ENCODE results near the gene INPP4B. TPM values are rescaled to one million over a fixed set of nuclear protein-coding genes. Genes with fewer than 3 reads are reported as not detected.

INPP4B gene
- total RNA-seq, 1 experiment from 2014 or later: 41.0 TPM

- no peaks in the 10 kb centered on the region for H3K27me3 ChIP-seq (ENCODE audit: low read length)
- no peak overlapping the region for H3K9ac ChIP-seq (ENCODE audit: low read length)
- no peaks in the 10 kb centered on the region for H3F3A ChIP-seq (ENCODE audit: low read length, unreplicated experiment)
- ATAC-seq: no peak
- H4K20me1 ChIP-seq (ENCODE audit: low read length): no peaks in the 10 kb centered on the region
- H3K27ac ChIP-seq (ENCODE audit: low read length): no peak overlapping the region
- intact Hi-C loops (cut with micrococcal nuclease): no loop called here
- no peaks in the 10 kb centered on the region; the same call in 1 of the 2 replicates for H3K9me2 ChIP-seq (replicated peaks; ENCODE audit: low read length)
- H3K4me3 ChIP-seq (ENCODE audit: low read length): no peak overlapping the region
- ChIA-PET CTCF (no interaction called here), POLR2A (ENCODE audit: unreplicated experiment) (no interaction called here)
- H3K4me1 ChIP-seq (ENCODE audit: insufficient read depth, low read length): no peaks in the 10 kb centered on the region; the same call in 1 of the 2 replicates
- no peak overlapping the region for H3K4me2 ChIP-seq (ENCODE audit: low read length)
- TF ChIP-seq EZH2phosphoT487 (IDR thresholded peaks at IDR 0.05; ENCODE audit: borderline replicate concordance, low read length) (no peak), EZH2 (IDR thresholded peaks at IDR 0.05; ENCODE audit: low read length, unreplicated experiment) (no peak)
- TF ChIP-seq, protein P1, sequence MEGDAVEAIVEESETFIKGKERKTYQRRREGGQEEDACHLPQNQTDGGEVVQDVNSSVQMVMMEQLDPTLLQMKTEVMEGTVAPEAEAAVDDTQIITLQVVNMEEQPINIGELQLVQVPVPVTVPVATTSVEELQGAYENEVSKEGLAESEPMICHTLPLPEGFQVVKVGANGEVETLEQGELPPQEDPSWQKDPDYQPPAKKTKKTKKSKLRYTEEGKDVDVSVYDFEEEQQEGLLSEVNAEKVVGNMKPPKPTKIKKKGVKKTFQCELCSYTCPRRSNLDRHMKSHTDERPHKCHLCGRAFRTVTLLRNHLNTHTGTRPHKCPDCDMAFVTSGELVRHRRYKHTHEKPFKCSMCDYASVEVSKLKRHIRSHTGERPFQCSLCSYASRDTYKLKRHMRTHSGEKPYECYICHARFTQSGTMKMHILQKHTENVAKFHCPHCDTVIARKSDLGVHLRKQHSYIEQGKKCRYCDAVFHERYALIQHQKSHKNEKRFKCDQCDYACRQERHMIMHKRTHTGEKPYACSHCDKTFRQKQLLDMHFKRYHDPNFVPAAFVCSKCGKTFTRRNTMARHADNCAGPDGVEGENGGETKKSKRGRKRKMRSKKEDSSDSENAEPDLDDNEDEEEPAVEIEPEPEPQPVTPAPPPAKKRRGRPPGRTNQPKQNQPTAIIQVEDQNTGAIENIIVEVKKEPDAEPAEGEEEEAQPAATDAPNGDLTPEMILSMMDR (conservative IDR thresholded peaks at IDR 0.05; ENCODE audit: low read depth, low read length): no peak
- H3K36me3 ChIP-seq (ENCODE audit: low read depth, low read length): no peaks in the 10 kb centered on the region
- no peaks in the 10 kb centered on the region for H3K79me2 ChIP-seq (ENCODE audit: low read length)
- H3K9me3 ChIP-seq (ENCODE audit: low read length): no peaks in the 10 kb centered on the region
- H2AFZ ChIP-seq (ENCODE audit: low read length): no peak overlapping the region
- DNase-seq: no peak
- no TSS peak for BruUV-seq (replicated peaks)
These were observed 132.6 kb downstream of the INPP4B start for GRCh38 chr4:142713282-142714030.

- Histone ChIP-seq H3K9me3 (ENCODE audit: low read length) (no peaks in the 10 kb centered on the region), H3K9me2 (replicated peaks; ENCODE audit: low read length) (no peaks in the 10 kb centered on the region; the same call in 1 of the 2 replicates), H3K9ac (ENCODE audit: low read length) (no peak overlapping the region), H2AFZ (ENCODE audit: low read length) (no peak overlapping the region), H3K27ac (ENCODE audit: low read length) (no peak overlapping the region), H3F3A (ENCODE audit: low read length, unreplicated experiment) (no peaks in the 10 kb centered on the region), H3K79me2 (ENCODE audit: low read length) (no peaks in the 10 kb centered on the region), H3K4me3 (ENCODE audit: low read length) (no peak overlapping the region), H3K4me2 (ENCODE audit: low read length) (no peak overlapping the region), H3K36me3 (ENCODE audit: low read depth, low read length) (no peaks in the 10 kb centered on the region), H3K4me1 (ENCODE audit: insufficient read depth, low read length) (peaks cover 4% of the 10 kb centered on the region), H4K20me1 (ENCODE audit: low read length) (no peaks in the 10 kb centered on the region), H3K27me3 (ENCODE audit: low read length) (no peaks in the 10 kb centered on the region)
- no peak for DNase-seq
- intact Hi-C loops (cut with micrococcal nuclease): no loop called here
- no TSS peak for BruUV-seq (replicated peaks)
- no peak for ATAC-seq
- CTCF ChIA-PET: no interaction called here
- POLR2A ChIA-PET (ENCODE audit: unreplicated experiment): no interaction called here
- TF ChIP-seq, protein P1 (conservative IDR thresholded peaks at IDR 0.05; ENCODE audit: low read depth, low read length): no peak
These were observed 137.9 kb downstream of the INPP4B start for GRCh38 chr4:142708231-142708630.

DNA sequence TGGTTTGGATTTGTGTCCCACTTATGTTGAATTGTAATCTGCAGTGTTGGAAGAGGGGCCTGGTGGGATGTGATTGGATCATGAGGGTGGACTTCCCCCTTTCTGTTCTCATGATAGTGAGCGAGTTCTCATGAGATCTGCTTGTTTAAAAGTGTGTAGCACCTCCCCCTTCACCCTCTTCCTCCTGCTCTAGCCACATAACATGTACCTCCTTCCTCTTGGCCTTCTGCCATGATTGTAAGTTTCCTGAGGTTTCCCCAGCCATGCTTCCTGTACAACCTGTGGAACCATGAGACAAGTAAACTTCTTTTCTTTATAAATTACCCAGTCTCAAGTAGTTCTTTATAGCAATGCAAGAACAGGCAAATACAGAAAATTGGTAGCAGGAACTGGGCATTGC is 138.7 kb downstream of the INPP4B start:
- H3K27ac ChIP-seq (ENCODE audit: low read length): no peak overlapping the region
- DNase-seq: peak; percentile 22
- H3K9me2 ChIP-seq (replicated peaks; ENCODE audit: low read length): no peaks in the 10 kb centered on the region; the same call in 1 of the 2 replicates
- ChIA-PET CTCF (no interaction called here), POLR2A (ENCODE audit: unreplicated experiment) (no interaction called here)
- no peak overlapping the region for H3K9ac ChIP-seq (ENCODE audit: low read length)
- no peaks in the 10 kb centered on the region for H3K27me3 ChIP-seq (ENCODE audit: low read length)
- intact Hi-C loops (cut with micrococcal nuclease): no loop called here
- TF ChIP-seq, protein P1 (conservative IDR thresholded peaks at IDR 0.05; ENCODE audit: low read depth, low read length): no peak
- TF ChIP-seq EZH2phosphoT487 (IDR thresholded peaks at IDR 0.05; ENCODE audit: borderline replicate concordance, low read length) (no peak), EZH2 (IDR thresholded peaks at IDR 0.05; ENCODE audit: low read length, unreplicated experiment) (no peak)
- no peaks in the 10 kb centered on the region for H3K79me2 ChIP-seq (ENCODE audit: low read length)
- no peaks in the 10 kb centered on the region for H3F3A ChIP-seq (ENCODE audit: low read length, unreplicated experiment)
- no peak for ATAC-seq
- no peaks in the 10 kb centered on the region for H3K9me3 ChIP-seq (ENCODE audit: low read length)
- BruUV-seq (replicated peaks): no TSS peak
- no peaks in the 10 kb centered on the region for H4K20me1 ChIP-seq (ENCODE audit: low read length)
- H3K4me1 ChIP-seq (ENCODE audit: insufficient read depth, low read length): peaks cover 4% of the 10 kb centered on the region
- no peak overlapping the region for H2AFZ ChIP-seq (ENCODE audit: low read length)
- no peaks in the 10 kb centered on the region for H3K36me3 ChIP-seq (ENCODE audit: low read depth, low read length)
- no peak overlapping the region for H3K4me3 ChIP-seq (ENCODE audit: low read length)
- no peak overlapping the region for H3K4me2 ChIP-seq (ENCODE audit: low read length)

Measured in PC-3 (cell line).